Measurements from ENCODE around the gene AP5S1.

- TF ChIP-seq CTCF (optimal IDR thresholded peaks at IDR 0.05 in 1 of 3, IDR thresholded peaks at IDR 0.05 in 1 of 3, conservative IDR thresholded peaks at IDR 0.05 in 1 of 3; ENCODE audit: extremely low read depth in 1 of 3, insufficient read depth in 2 of 3, low read length in 3 of 3) (no peak), EZH2 (IDR thresholded peaks at IDR 0.05; ENCODE audit: low read length) (no peak)
These were observed 23.2 kb upstream of the AP5S1 start for GRCh38 chr20:3797226-3797545.
